GOT3 (cell line): ENCODE measurements around the gene GPR137.

Experiments
- DNase-seq: peaks from one replicate; lab custom pipeline; 2025; ENCODE audit warnings: mixed read lengths; lab: John Stamatoyannopoulos, UW

The GPR137 gene

DNA sequence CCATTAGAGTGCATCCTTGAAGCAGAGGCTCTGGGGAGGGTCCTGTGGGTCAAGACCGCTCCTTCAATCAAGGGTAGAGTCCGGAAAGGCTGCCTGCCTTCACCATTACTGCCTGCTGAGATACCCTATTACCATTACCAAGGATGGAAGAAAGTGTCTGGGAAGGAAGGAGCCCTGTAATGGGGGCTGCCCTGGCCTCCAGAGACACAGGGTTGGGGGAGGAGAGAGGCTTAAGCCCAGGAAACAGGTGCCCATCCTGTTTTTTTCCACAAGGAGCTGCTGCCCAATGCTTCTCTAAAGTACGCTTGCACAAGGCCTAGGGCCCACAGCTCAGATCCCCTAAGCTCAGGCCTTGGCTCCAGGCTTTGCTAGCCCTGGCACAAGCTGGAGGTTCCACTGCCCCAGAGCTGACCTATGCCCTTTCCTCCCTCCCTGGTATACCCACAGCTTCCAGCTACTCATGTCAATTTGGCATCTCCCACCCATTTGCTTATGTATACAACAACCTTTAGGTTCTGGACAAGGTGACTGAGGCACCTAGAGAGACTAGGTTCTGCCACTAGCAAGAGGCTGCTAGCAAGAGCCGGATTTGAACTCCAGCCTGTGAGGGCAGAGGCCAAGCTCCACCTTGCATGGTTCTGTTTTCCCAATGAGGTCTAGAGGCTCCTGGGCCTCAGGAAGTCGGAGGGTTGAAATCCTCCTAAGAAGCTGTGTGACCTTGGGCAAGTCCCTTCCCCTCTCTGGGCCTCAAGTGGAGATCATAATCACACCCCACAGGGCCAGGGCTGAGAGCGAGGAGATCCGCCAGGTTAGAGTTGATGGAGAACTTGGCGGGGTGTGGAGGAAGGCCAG lies 35.9 kb upstream of the GPR137 start:
- DNase-seq: no peak

DNA sequence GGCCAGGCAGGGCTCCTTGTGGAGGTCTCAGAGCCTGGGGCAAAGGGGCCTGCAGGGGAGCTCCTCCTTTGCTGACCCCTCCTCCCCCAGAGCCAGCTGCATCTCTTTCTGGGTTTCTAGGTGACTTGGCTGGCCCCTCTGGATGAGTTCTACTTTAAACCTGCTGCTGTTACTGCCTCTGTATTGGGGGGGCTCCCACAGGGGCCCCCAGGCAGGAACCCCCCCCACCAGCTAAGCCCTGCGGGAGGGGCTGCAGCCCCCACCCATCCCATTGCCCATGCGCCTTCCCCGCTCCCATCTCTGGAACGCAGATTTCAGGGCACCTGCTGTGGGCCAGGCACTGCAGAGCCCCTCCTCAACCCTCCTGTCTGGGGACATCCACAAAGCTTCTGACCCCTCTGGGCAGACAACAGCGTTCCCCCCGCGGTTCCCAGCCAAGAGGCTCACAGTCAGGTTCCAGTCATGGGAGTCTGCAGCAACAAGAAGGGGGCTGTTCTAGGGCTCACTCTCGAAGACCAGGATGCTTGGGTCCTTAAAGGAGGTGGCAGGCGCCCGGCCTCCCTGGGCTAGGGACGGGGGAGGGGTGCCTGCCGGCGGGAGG lies 35.1 kb upstream of the GPR137 start:
- DNase-seq: no peak

DNA sequence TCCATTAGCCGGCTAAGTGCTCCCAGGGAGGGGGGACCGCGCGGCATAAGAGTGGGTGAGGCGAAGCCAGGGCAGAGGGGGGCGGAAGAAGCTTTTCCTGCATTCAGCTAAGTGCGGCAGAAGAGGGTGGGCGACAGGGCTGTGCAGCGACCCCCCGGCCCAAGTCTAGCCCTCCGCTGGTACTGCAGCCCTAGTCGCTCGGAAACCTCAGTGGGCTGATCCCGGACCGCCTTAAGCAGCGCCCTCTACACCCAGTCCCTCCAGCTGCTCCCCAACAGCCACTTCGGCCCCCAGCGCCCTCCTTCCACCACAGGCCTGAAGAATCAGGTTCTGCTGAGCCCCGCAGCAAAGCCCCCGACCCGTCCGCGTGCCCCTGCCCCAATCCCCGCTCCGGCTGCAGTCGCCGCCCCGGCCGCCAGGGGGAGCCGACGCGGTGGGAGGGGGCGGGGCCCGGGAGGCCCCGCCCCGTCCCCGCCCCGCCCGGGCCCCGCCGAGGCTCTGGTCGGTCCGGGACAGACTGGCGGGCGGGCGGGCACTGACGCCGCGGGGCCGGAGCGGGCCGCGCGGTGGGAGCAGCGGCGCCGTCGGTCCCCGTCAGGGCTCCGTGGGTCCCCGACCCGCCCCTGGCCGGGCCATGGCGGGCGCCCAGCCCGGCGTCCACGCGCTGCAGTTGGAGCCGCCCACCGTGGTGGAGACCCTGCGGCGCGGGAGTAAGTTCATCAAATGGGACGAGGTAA lies 34.5 kb upstream of the GPR137 start, which contains the start of gene PLCB3:
TSS of gene PLCB3 (plus strand) at position 515 of the 737 bp plus-strand sequence. CDS start at position 635, 120 bp downstream.
- DNase-seq: no peak

DNA sequence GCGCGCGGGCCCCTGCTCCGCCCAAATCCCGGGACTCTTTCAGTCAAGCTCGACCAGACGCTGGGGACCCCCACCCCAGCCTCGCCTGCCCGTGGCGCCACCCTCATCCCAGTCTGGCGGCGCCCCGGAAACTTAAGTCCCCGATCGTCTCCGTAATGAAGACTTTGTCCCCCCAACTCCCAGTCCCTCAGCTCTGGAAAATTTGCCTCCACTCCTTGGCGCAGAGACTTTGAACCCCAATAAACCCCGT lies 34.0 kb upstream of the GPR137 start:
- no peak for DNase-seq

DNA sequence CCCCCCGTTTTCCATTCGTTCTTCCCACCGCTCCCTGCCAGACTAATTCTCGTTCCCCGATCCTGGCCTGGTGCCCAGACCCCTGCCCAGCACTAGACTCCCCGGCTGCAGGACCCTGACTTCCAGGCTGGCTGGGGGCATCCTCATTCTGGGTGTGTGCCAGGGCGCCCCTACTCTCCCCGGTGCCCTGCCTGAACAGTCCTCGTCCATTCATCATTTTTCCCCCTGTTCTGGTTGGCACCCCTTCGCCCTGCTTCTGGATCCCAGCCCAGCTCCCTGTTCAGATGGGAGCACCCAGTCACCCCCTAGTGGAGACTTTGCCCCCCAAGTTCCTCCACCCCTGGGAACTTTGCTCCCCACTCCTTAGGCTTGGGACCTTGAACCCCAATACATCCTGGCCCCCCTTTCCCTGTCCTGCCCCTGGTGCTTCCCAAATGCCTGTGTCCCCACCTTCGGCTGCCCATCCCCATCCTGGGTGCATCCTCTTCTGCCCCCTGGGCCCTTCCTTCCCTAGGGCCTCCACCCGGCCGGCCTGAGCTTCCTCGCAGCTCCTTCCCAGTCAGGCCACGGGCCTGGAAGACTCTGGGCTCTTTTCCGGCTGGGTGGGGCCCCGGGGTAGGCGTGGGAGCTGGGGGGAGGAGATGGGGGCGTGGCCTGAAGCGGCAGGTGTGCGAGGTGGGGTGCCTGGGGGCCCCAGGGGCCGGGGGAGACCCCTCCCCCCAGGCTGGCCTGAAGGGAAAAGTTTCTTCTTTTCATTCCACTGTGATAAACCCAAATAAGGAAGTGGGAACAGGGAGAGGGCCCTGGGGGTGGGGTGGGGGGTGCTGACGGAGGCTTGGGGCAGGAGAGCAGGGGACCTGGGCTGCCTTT lies 33.4 kb upstream of the GPR137 start:
- DNase-seq: no peak

DNA sequence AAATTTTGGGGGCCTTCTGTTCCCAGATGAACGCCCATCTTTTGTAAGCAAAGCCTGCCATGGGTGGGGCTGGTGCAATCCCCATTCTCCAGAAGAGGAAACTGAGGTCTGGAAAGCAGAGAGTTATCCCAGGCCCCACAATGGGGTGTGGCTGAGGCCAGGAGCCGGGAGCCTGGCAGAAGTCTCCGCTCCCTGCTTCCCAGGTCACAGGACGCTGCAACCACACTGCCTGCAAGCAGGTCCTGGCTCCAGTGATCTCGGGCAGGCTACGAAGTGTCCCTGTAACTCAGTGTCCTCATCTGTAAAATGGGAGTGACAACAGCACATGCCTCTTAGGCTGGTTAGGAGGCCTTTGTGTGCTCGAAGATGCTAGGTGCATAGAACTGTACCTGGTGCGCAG lies 32.6 kb upstream of the GPR137 start:
- no peak for DNase-seq

DNA sequence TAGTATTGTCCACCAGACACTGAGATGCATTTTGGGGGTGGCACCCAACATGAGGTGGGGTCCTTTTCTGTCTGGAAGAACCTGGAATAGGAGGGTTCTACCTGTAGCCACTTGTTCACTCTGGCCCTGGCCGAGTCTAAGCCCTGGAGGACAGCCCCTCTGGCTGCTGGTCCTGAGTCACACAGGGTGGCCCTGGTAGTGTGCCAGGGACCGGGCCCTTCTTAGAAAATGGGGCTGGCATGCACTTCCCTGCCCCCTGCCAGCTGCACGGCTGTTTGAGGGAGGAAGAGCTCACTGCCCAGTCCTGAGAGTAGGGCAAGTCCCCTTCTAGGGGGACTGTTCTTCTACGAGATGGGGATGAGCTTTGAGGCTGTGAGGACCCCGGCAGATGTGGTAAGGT lies 32.2 kb upstream of the GPR137 start:
- DNase-seq: no peak

DNA sequence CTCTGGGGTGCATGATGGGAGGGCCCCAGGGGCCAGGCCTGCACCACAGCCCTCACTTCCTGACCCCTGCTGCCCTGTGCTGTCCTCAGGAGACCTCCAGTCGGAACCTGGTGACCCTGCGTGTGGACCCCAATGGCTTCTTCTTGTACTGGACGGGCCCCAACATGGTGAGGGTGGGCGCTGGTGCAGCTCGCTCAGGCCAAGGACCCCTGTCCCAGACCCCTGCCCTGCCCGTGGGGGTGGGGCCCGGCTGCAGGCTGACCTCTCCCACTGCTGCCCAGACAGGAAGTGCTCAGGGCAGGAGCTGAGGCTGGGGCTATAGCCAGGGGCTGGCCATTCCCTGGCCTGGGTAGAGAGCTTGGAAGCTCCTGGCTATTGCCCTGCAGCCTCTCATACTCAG lies 31.3 kb upstream of the GPR137 start:
- DNase-seq: no peak

DNA sequence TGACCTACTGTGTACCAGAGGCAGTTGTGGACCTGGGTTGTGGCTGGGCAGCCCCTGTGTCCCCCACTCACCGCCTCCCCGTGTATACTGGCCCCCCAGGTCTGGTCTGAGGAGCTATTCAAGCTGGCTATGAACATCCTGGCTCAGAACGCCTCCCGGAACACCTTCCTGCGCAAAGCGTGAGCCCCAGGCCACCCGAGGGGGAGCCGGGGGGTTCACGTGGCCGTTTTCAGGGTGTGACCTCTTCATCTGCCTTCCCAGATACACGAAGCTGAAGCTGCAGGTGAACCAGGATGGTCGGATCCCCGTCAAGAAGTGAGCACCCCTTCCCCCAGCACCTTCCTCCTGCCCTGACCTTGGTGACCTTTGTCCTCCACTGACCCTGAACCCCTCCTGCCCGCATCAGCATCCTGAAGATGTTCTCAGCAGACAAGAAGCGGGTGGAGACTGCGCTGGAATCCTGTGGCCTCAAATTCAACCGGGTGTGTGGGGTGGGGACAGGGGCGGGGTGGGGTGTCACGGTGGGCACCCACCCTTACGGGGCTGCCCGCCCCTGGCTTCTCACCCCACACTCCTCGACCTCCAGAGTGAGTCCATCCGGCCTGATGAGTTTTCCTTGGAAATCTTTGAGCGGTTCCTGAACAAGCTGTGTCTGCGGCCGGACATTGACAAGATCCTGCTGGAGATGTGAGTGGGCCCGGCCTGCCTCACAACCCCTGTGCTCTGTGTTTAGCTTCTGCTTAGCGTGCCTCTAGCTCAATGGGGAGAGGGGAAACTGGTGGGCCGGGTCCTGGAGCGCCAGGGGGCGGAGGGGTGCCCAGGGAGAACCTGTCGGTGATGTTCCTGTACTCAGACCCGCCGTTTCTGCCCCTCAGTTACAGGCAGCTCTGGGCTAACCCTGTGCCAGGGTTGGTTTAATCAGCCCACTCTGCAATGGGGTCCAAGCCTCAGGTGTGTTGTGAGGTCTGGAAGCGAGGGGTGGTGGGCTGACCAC lies 30.2 kb upstream of the GPR137 start:
- no peak for DNase-seq

DNA sequence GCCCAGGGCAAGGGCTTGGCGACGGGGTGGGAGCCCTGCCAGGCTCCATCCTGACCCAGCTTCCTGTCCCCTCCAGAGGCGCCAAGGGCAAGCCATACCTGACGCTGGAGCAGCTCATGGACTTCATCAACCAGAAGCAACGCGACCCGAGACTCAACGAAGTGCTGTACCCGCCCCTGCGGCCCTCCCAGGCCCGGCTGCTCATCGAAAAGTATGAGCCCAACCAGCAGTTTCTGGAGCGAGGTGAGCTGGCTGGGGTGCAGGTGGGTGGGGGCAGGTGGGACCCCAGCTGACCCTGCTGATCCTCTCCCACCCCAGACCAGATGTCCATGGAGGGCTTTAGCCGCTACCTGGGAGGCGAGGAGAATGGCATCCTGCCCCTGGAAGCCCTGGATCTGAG lies 29.3 kb upstream of the GPR137 start:
- DNase-seq: no peak

DNA sequence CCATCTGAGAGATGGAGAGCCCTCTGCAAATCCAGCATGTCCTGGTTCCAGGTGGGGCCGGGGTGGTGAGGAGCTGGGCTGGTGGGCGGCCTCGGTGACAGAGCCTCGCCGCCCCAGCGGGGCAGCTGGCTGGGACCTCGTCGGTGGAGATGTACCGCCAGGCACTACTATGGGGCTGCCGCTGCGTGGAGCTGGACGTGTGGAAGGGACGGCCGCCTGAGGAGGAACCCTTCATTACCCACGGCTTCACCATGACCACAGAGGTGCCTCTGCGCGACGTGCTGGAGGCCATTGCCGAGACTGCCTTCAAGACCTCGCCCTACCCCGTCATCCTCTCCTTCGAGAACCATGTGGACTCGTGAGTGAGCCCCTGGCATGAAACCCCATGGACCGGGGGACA lies 27.3 kb upstream of the GPR137 start:
- DNase-seq: no peak

DNA sequence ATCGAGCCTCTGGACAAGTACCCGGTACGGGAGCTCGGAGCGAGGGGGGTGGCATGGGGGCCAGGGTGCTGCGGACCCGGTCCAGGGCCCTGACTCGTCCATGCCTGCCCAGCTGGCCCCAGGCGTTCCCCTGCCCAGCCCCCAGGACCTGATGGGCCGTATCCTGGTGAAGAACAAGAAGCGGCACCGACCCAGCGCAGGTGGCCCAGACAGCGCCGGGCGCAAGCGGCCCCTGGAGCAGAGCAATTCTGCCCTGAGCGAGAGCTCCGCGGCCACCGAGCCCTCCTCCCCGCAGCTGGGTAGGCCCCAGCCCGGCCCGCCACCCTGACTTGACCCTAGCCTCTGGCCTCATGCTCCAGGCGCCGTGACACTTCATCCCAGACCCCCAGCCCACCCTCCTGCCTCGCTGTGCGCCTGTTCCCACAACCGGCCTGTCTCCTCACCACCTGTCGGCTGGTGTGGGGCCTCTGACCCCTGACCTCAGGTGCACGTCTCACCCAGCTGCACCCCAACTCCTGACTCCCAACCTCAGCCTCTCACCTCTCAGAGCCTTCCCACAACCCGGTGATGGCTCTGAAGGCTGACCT lies 26.6 kb upstream of the GPR137 start:
- DNase-seq: no peak

DNA sequence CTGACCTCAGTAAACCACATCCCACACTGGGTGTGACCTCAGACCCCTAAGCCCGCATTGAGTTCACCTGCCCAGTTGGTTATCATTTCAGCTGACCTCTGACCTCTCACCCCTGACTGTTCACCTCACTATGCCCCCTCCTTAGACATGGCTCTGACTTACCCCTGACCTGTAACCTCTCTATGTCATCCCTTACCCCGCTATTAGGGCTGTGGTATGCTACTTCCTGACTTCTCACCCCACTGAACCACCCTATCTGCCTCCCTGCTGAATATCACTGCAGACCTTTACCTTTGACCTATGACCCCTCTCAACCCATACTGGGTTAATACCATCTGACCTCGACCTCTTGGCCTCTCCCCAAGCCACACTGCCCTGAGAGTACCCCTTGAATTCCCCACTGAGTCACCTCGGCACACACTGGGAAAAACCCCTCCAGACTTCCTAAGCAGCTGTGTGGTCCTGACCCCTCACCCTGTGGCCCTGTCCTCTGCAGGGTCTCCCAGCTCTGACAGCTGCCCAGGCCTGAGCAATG lies 26.0 kb upstream of the GPR137 start:
- DNase-seq: no peak

DNA sequence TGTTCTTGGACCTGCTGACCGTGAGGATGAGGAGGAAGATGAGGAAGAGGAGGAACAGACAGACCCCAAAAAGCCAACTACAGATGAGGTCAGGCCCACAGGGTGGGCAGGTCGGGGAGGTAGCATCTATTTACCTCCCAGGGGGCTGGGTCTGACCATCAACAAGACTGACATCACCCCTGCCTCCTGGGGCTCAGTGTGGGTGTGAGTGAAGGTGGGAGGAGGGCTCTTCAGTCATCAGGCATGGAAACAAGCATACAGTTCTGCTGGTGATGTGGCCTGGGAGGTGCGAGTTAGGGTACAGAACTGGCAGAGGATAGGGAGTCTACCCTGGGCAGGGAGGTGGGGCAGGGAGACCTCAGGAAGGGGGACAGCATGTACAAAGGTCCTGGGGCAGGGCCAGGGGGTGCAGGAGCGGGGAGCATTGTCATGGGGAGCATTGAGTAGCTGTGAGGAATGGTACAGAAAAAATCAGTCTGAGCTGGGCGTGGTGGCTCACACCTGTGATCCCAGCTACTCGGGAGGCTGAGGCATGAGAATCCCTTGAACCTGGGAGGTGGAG lies 25.4 kb upstream of the GPR137 start:
- no peak for DNase-seq

DNA sequence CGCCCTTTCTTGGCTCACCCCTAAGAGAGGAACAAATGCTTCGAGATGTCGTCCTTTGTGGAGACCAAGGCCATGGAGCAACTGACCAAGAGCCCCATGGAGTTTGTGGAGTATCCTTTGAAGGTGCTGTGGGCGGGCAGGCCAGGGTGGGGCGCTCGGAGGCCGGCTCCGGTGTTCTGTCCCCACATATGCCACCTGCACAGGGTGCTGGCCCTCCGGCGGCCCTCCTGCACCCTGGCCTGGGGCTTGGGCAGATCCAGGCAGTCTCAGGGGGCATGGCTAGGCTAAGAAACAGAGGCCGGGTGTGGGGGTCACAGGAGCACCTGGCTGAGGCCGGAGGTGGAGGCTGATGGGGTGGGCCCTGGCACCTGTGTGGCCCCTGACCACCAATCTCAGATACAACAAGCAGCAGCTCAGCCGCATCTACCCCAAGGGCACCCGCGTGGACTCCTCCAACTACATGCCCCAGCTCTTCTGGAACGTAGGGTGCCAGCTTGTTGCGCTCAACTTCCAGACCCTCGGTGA lies 24.0 kb upstream of the GPR137 start:
- DNase-seq: no peak

DNA sequence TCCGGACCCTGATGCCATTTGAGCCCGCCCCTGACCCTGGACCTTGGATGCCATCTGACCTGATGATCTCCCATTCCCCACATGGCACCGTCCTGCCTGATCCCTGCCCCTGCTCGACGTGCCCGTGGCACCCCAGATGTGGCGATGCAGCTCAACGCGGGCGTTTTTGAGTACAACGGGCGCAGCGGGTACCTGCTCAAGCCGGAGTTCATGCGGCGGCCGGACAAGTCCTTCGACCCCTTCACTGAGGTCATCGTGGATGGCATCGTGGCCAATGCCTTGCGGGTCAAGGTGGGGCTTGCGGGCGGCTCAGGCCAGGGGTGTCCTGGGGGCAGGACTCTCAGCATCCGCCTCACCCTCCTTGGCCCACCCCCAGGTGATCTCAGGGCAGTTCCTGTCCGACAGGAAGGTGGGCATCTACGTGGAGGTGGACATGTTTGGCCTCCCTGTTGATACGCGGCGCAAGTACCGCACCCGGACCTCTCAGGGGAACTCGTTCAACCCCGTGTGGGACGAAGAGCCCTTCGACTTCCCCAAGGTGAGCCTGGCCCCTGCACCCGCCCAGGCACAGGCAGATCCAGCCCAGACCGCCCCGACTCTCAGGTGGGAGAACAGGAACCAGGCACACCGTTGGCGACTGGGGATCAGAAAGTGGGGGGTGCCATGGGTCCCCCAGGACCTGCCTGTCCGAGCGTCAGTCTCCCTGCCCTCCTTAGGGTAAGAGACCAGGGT lies 23.2 kb upstream of the GPR137 start:
- DNase-seq: no peak

DNA sequence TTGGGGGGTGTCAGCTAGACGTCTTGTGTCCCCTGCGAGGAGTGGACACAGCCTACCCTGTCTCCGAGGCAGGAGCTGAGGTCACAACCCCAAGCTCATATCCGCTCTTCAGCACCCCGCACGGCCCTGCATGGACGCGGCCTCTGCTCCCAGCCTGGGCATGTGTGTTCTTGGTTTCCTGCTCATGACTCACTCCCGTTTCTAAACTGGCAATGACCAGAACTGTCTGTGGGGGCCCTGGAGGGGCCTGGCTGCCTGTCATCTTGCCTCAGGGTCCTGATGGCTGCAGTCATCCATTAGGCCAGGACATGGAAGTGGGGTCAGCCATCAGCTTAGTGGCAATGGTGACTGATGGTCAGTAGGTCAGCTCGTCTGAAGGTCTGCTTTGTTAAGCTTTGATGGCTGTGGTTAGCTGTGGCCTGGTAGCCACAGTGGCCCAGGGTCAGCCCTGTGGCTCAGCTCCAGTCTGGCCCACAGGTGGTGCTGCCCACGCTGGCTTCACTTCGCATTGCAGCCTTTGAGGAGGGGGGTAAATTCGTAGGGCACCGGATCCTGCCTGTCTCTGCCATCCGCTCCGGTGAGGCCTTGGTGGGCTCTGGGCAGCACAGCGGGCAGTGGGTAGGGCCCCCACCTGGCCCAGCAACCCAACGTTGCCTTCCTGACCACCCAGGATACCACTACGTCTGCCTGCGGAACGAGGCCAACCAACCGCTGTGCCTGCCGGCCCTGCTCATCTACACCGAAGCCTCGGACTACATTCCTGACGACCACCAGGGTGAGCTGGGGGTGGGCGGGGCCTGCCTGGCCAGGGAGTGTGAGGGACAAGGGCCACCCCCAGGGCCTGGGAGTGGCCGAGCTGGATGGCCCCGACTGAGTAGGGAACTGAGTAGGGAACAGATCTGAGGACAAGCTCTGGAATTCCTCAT lies 22.4 kb upstream of the GPR137 start:
- no peak for DNase-seq

DNA sequence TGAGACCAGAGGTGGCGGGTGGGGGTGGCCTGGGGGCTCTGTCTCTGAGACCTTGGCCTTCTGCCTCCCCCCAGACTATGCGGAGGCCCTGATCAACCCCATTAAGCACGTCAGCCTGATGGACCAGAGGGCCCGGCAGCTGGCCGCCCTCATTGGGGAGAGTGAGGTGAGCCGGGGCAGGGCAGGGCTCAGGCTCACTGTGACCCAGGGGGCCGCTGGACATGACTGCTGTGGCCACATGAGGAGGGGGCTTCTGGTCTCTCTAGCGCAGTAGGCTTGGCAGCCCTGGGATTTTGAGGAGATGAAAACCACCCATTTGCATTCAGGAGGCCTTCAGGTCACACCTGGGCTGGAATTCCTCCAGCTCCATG lies 21.7 kb upstream of the GPR137 start:
- DNase-seq: no peak
